Thymus (tissue), 11 donors: ENCODE measurements around the gene N4BP3. TPM values are rescaled to one million over a fixed set of nuclear protein-coding genes. Genes with fewer than 3 reads are reported as not detected.
"Not testable (repeated sequence)": the region's sequence is repeated elsewhere in the genome, so short reads cannot be mapped to it uniquely, and the experiment has no call there.

Experiments
- DNase-seq, 9 donors: peaks; one replicate each; pipeline ENCODE4 v3.0.0-alpha.2; 2013; ENCODE audit warnings: low spot score in 9 of 9, low read depth in 6 of 9, missing footprints in 1 of 9
- H3K27ac ChIP-seq, 2 donors: one replicate each; pipeline ENCODE4 v1.5.1; 2013; ENCODE audit warnings: control low read depth in 1 of 2, low read depth in 1 of 2, low read length in 1 of 2, mild to moderate bottlenecking in 1 of 2, moderate library complexity in 1 of 2
- H3K27me3 ChIP-seq, 2 donors: one replicate each; pipeline ENCODE4 v1.5.1; 2013; ENCODE audit warnings: low read length in 1 of 2; ENCODE audit not compliant: control insufficient read depth in 2 of 2, insufficient read depth in 1 of 2
- H3K36me3 ChIP-seq, 2 donors: one replicate each; pipeline ENCODE4 v1.5.1; 2013; ENCODE audit warnings: low read length in 1 of 2, mild to moderate bottlenecking in 1 of 2, moderate library complexity in 1 of 2; ENCODE audit not compliant: control insufficient read depth in 2 of 2, insufficient read depth in 2 of 2
- H3K4me1 ChIP-seq, 2 donors: one replicate each; pipeline ENCODE4 v1.5.1; 2013; ENCODE audit warnings: low read length in 2 of 2; ENCODE audit not compliant: control insufficient read depth in 2 of 2, insufficient read depth in 2 of 2
- H3K4me3 ChIP-seq, 2 donors: one replicate each; pipeline ENCODE4 v1.5.1; 2013; ENCODE audit warnings: low read length in 2 of 2, control low read depth in 1 of 2, mild to moderate bottlenecking in 1 of 2
- H3K9me3 ChIP-seq, 2 donors: one replicate each; pipeline ENCODE4 v1.5.1; 2013; ENCODE audit warnings: low read length in 1 of 2, mild to moderate bottlenecking in 1 of 2; ENCODE audit not compliant: control insufficient read depth in 2 of 2, insufficient read depth in 1 of 2
- WGBS: extraction: QIAGEN DNeasy Blood & Tissue Kit; methylation state at CpG from one replicate; pipeline ENCODE4 v1.1.7; 2013; 5-methylcytosine and 5-hydroxymethylcytosine counted together
- polyA plus RNA-seq: library from polyadenylated mRNA; stranded (reverse); fragments of 200-250 nt; gene quantifications from one replicate; pipeline ENCODE4 v1.2.3, GENCODE V29; 2013
- total RNA-seq: library from RNA; stranded (reverse); fragments of 120-200 nt; gene quantifications from one replicate; pipeline ENCODE4 v1.2.4, GENCODE V29; 2013
- donor health status: healthy.

Gene N4BP3
- total and polyA plus RNA-seq, 2 donors = 1.9 to 2.3 TPM

- Histone ChIP-seq H3K27me3 (peaks cover 0 to 5% of the 10 kb centered on the region in 2 donors), H3K36me3 (no peaks in the 10 kb centered on the region), H3K4me1 (peaks cover 17 to 34% of the 10 kb centered on the region in 2 donors), H3K9me3 (peaks cover 0 to 3% of the 10 kb centered on the region in 2 donors), H3K27ac (no peak overlapping the region), H3K4me3 (no peak overlapping the region)
- no peak for DNase-seq
- 95% methylated on average over 18 of the region's 18 CpGs for WGBS
Observed at GRCh38 chr5:178123966-178124925, 10.9 kb downstream of the N4BP3 start.

DNA sequence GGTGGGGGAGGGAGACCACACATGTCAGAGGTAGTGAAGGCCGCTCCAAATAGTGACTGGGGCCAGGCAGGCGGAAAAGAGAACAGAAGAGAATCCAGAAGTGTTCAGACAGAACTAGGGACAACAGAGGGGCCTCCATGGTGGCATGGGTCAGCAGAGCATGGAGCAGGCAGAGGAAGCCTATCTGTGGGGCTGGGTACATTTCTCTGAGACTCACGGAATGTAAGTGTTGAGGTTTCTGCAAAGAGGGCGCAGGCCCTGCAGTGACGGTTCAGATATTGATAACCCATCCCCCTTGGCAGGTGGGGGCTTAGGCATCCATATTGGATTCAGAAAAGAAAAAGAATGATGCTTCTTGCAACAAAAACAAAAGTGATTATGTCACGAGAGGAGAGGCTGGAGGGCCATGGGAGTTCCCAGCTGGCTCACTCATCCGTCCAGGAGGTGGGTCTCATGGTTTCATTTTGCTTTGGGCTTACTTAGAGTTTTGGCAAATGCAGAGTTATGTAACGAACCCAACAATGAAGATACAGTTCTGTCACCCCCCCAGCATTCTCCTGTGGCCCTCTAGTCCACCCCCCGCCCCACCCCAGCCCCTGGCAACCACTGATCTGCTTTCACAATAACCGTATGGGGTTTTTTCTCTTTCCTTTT is 12.0 kb downstream of the N4BP3 start:
- no peaks in the 10 kb centered on the region for H3K36me3 ChIP-seq
- no peak overlapping the region for H3K4me3 ChIP-seq
- H3K27me3 ChIP-seq = peaks cover 0 to 2% of the 10 kb centered on the region in 2 donors
- peaks cover 17 to 38% of the 10 kb centered on the region in 2 donors for H3K4me1 ChIP-seq
- WGBS = 94% methylated on average over 10 of the region's 10 CpGs
- no peak for DNase-seq
- no peaks in the 10 kb centered on the region for H3K9me3 ChIP-seq
- H3K27ac ChIP-seq = no peak overlapping the region

DNA sequence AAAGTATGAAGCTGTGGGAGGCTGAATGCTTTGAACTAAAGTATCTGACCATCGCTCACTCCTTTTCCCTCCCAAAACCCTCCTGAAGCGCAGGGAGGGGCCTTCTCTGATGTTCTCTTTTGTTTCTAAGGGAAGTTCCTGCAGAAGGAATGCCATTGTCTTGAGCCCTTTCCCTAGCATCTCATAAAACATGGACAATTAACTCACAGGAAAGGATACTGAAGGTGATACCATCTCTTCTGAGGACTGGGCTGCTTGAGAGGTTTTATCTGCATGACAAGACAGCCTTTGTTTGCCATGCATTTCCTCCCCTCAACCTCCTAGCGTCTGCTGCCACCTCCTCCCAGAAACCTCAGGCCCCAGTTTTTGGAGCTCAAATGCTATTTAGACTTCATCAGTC is 13.2 kb downstream of the N4BP3 start:
- DNase-seq = no peak
- Histone ChIP-seq H3K4me3 (no peak overlapping the region), H3K27me3 (peaks cover 0 to 2% of the 10 kb centered on the region in 2 donors), H3K4me1 (peaks cover 11 to 30% of the 10 kb centered on the region in 2 donors), H3K9me3 (no peaks in the 10 kb centered on the region), H3K27ac (no peak overlapping the region), H3K36me3 (no peaks in the 10 kb centered on the region)
- WGBS = 69% methylated on average over 3 of the region's 3 CpGs

- not testable (repeated sequence) for DNase-seq, H3K9me3 ChIP-seq, H3K4me3 ChIP-seq, H3K36me3 ChIP-seq, H3K27me3 ChIP-seq, H3K27ac ChIP-seq
- 80% methylated on average over 14 of the region's 14 CpGs for WGBS
- peaks cover 6 to 24% of the 10 kb centered on the region in 2 donors for H3K4me1 ChIP-seq
Observed at GRCh38 chr5:178127300-178128009, 14.1 kb downstream of the N4BP3 start.

DNA sequence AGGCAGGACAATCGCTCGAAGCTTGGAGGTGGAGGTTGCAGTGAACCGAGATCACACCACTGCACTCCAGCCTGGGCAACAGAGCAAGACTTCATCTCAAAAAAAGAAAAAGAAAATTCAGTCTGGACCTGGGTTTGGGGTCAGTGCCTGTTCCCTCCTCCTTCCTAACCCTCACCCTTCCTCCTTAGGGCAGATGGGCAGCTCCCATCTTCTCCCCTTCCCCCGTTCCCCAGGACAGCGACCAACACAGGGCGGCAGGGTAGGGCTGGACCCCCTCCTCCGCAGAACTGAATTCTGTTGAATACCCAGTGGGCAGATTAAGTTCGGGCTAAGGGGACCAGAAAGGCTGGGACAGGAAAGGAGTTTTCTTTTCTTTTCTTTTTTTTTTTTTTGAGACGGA is 16.0 kb downstream of the N4BP3 start:
- Histone ChIP-seq H3K27ac (no peak overlapping the region), H3K4me1 (peaks cover 4 to 16% of the 10 kb centered on the region in 2 donors)

GRCh38 chr5:178130234-178130575 is 16.9 kb downstream of the N4BP3 start:
- 27% methylated on average over 11 of the region's 11 CpGs for WGBS
- peak overlapping the region; percentile 55 to 57 for H3K4me3 ChIP-seq
- H3K27ac ChIP-seq = peak overlapping the region; percentile 72 to 91
- peak in 1 of 9 donors; percentile 22 for DNase-seq
- peaks cover 5 to 13% of the 10 kb centered on the region in 2 donors for H3K36me3 ChIP-seq
- peaks cover 4 to 12% of the 10 kb centered on the region in 2 donors for H3K4me1 ChIP-seq
- H3K27me3 ChIP-seq, H3K9me3 ChIP-seq: not testable (repeated sequence)

More for the DNA sequence above, 16.0 kb downstream of the N4BP3 start:
- H3K9me3 ChIP-seq = no peaks in the 10 kb centered on the region
- DNase-seq = no peak
- peaks cover 5 to 6% of the 10 kb centered on the region in 2 donors for H3K36me3 ChIP-seq
- no peaks in the 10 kb centered on the region for H3K27me3 ChIP-seq
- no peak overlapping the region for H3K4me3 ChIP-seq
- WGBS = 96% methylated on average over 9 of the region's 9 CpGs

DNA sequence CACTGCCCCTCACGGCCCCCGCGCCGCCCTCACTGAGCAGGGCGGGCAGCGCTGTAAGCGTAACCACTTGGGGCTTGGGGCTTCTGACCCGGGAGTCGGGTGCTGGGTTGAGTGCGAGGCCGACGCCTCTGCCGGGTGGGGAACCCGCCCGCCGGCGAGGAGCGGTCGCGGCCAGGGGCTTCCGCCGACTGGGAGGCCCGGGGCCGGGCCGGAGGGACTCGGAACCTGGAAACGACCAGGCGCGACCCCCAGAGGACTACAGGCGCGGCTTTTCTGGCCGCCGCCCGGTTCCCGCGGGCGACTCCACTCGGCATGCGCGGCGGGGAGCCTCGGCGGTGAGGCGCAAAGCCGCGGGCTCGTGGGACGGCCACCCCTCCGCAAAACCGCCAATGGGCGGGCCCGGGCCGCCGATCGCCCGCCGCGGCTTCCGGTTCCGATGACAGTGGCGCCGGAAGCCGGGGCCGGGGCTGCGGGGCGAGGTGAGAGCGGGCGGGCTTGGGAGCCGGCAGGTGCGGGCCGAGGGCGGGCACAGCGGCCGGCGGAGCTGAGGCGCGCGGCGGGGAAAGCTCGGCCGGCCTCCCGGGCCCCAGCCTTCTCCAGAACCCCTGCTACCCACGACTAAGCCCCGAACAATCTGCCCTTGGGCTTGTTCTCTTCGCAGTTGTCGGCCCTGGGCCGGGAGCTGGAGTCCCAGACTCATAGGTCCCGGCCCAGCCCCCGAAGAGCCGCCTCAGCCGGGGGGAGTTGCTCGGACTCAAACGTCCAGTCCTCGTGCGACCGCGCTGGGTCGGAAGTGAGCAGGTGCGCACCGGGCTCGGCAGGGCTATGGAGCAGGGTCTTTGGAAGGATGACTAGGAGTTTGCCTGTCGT is 17.5 kb downstream of the N4BP3 start, which contains the start of gene RMND5B:
Gene RMND5B, plus strand, starts transcription at position 439 of the 870 bp plus-strand sequence. CDS start 7,106 bp downstream, outside the sequence.
- peak in 6 of 9 donors; percentile 64 to 87 (median 72) for DNase-seq
- Histone ChIP-seq H3K4me1 (peaks cover 4 to 12% of the 10 kb centered on the region in 2 donors), H3K9me3 (no peaks in the 10 kb centered on the region), H3K36me3 (peaks cover 11 to 16% of the 10 kb centered on the region in 2 donors), H3K27ac (peak within 1 kb of the TSS; percentile 78 to 91), H3K4me3 (peak within 1 kb of the TSS; percentile 57 to 63), H3K27me3 (no peaks in the 10 kb centered on the region)
- under 1% methylated on average over 102 of the region's 102 CpGs for WGBS

DNA sequence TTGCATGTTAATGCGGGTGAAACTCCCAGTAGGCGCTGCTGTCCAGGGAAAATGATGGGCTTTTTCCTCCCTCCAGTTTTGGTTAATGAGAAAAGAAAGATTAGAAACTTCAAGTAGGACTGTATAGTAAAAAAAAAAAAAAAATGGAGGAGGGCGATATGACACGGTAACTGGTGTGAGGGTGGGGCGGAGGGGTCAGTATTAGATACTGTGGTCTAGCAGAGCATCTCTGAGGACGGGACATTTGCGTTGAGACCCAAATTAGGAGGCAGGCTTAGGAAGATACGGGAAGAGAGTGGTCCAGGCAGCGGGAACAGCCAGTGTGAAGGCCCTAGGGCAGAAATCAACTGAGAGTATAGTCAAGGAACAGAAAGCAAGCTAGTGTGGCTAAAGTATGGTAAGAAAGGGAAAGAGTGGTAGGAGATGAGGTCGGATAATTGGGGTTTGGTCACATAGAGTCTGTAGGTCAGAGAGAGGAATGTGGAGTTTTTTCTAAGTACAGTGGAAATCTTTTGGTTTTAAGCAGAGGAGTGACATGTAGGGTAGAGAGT is 18.2 kb downstream of the N4BP3 start:
- no peaks in the 10 kb centered on the region for H3K9me3 ChIP-seq
- WGBS = 53% methylated on average over 10 of the region's 10 CpGs
- H3K36me3 ChIP-seq = peaks cover 18 to 19% of the 10 kb centered on the region in 2 donors
- no peak for DNase-seq
- H3K4me1 ChIP-seq = peaks cover 4 to 12% of the 10 kb centered on the region in 2 donors
- peak overlapping the region; percentile 57 to 63 for H3K4me3 ChIP-seq
- no peaks in the 10 kb centered on the region for H3K27me3 ChIP-seq
- H3K27ac ChIP-seq = no peak overlapping the region
